A549 (cell line): Measurements from ENCODE around the gene PLXDC1.

ENCODE experiments used
- CEBPB ChIP-seq, 2 experiments: fragments of >200 bp in 1 of 2; sonication (Bioruptor Twin) in 1 of 2; formaldehyde crosslinking in 1 of 2; IDR thresholded peaks; 2 replicates each; pipeline ENCODE4 v1.6.1; 2012 to 2016
- CHD4 ChIP-seq: fragments of 200-600 bp; sonication (generic); IDR thresholded peaks from 2 replicates; pipeline ENCODE4 v1.6.1; 2016; ENCODE audit warnings: antibody characterized with exemption, mild to moderate bottlenecking, borderline replicate concordance
- EHMT2 ChIP-seq: fragments of 200-600 bp; sonication (generic); IDR thresholded peaks from 2 replicates; pipeline ENCODE4 v1.6.1; 2016; ENCODE audit warnings: antibody characterized with exemption, low read depth, mild to moderate bottlenecking, moderate library complexity
- EP300 ChIP-seq, 2 experiments: fragments of >200 bp; sonication (Bioruptor Twin); formaldehyde crosslinking; IDR thresholded peaks; 2 replicates in 1 of 2; 3 replicates in 1 of 2; pipeline ENCODE4 v1.6.1; 2016 to 2017
- FOSL2 ChIP-seq, 2 experiments: fragments of 450-650 bp in 1 of 2; fragments of >200 bp in 1 of 2; sonication (Bioruptor Twin) in 1 of 2; formaldehyde crosslinking; IDR thresholded peaks; 2 replicates each; pipeline versions ENCODE4 v1.5.0 to v1.6.1; 2016 to 2020; ENCODE audit warnings: mild to moderate bottlenecking in 1 of 2, moderate library complexity in 1 of 2
- JUN ChIP-seq, 2 experiments: fragments of >200 bp; sonication (Bioruptor Twin); formaldehyde crosslinking; IDR thresholded peaks; 2 replicates in 1 of 2; 3 replicates in 1 of 2; pipeline ENCODE4 v1.6.1; 2016 to 2017
- MAZ ChIP-seq: fragments of 150-350 bp; IDR thresholded peaks from 2 replicates; pipeline ENCODE4 v1.6.1; 2014; ENCODE audit warnings: antibody characterized with exemption, low read depth, low read length, borderline replicate concordance
- PHF8 ChIP-seq: fragments of 200-600 bp; sonication (generic); IDR thresholded peaks from 2 replicates; pipeline ENCODE4 v1.6.1; 2016; ENCODE audit warnings: low read depth, mild to moderate bottlenecking, antibody characterized with exemption, moderate library complexity, borderline replicate concordance
- POLR2A ChIP-seq: IDR thresholded peaks from 2 replicates; pipeline ENCODE4 v1.6.1; 2012; ENCODE audit warnings: mild to moderate bottlenecking, low read length
- RNF2 ChIP-seq: fragments of 200-600 bp; sonication (generic); IDR thresholded peaks from 2 replicates; pipeline ENCODE4 v1.6.1; 2016; ENCODE audit warnings: low read depth, mild to moderate bottlenecking, antibody characterized with exemption, moderate library complexity, borderline replicate concordance
- TF ChIP-seq, protein P1 (sequence below): fragments of >200 bp; sonication (Bioruptor Twin); formaldehyde crosslinking; IDR thresholded peaks from 3 replicates; pipeline ENCODE4 v1.5.1; 2016
- TF ChIP-seq, protein P2 (sequence below): fragments of 450-650 bp; IDR thresholded peaks from 2 replicates; pipeline ENCODE4 v1.6.1; 2014; ENCODE audit warnings: antibody characterized with exemption
- TF ChIP-seq, protein P3 (sequence below): IDR thresholded peaks from 2 replicates; pipeline ENCODE4 v1.6.1; 2012; ENCODE audit warnings: low read depth, borderline replicate concordance
- TF ChIP-seq, protein P4 (sequence below): fragments of 200-600 bp; sonication (generic); IDR thresholded peaks from 2 replicates; pipeline ENCODE4 v1.6.1; 2016; ENCODE audit warnings: antibody characterized with exemption, mild to moderate bottlenecking, moderate library complexity

DNA sequence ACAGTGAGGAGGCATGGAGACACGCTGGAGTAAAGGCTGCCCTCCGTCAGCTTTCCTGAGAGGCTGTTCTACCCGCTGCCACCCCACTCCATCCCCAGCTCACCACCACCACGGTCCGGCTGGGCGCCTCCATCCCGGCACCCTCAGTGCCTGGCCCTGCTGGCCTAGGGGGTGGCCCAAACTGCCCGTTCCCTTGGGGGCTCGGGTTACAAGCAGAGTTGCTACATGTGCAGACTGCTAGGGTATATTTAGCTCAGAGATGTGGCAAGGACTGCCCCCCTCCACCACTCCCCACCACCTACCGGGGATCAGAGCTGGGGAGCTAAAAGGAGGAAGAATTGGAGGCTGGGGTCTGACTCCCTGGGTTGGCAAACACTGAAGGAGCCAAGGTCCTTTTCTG lies 41.9 kb upstream of the PLXDC1 start:
- TF ChIP-seq RNF2 = no peak
- TF ChIP-seq CHD4 = no peak
- no peak for TF ChIP-seq POLR2A
- TF ChIP-seq, protein P1, sequence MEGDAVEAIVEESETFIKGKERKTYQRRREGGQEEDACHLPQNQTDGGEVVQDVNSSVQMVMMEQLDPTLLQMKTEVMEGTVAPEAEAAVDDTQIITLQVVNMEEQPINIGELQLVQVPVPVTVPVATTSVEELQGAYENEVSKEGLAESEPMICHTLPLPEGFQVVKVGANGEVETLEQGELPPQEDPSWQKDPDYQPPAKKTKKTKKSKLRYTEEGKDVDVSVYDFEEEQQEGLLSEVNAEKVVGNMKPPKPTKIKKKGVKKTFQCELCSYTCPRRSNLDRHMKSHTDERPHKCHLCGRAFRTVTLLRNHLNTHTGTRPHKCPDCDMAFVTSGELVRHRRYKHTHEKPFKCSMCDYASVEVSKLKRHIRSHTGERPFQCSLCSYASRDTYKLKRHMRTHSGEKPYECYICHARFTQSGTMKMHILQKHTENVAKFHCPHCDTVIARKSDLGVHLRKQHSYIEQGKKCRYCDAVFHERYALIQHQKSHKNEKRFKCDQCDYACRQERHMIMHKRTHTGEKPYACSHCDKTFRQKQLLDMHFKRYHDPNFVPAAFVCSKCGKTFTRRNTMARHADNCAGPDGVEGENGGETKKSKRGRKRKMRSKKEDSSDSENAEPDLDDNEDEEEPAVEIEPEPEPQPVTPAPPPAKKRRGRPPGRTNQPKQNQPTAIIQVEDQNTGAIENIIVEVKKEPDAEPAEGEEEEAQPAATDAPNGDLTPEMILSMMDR = no peak
- TF ChIP-seq, protein P2, sequence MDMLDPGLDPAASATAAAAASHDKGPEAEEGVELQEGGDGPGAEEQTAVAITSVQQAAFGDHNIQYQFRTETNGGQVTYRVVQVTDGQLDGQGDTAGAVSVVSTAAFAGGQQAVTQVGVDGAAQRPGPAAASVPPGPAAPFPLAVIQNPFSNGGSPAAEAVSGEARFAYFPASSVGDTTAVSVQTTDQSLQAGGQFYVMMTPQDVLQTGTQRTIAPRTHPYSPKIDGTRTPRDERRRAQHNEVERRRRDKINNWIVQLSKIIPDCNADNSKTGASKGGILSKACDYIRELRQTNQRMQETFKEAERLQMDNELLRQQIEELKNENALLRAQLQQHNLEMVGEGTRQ = no peak
- TF ChIP-seq CEBPB (IDR thresholded peaks at IDR 0.05) = no peak
- TF ChIP-seq MAZ = no peak
- no peak for TF ChIP-seq PHF8
- TF ChIP-seq EP300 (IDR thresholded peaks at IDR 0.05) = no peak
- TF ChIP-seq, protein P3, sequence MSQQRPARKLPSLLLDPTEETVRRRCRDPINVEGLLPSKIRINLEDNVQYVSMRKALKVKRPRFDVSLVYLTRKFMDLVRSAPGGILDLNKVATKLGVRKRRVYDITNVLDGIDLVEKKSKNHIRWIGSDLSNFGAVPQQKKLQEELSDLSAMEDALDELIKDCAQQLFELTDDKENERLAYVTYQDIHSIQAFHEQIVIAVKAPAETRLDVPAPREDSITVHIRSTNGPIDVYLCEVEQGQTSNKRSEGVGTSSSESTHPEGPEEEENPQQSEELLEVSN = no peak
- no peak for TF ChIP-seq JUN (IDR thresholded peaks at IDR 0.05)
- TF ChIP-seq FOSL2 (IDR thresholded peaks at IDR 0.05) = no peak
- no peak for TF ChIP-seq FOSL2 (CRISPR knock-in tag; IDR thresholded peaks at IDR 0.05)
- TF ChIP-seq EHMT2 = no peak
- TF ChIP-seq, protein P4, sequence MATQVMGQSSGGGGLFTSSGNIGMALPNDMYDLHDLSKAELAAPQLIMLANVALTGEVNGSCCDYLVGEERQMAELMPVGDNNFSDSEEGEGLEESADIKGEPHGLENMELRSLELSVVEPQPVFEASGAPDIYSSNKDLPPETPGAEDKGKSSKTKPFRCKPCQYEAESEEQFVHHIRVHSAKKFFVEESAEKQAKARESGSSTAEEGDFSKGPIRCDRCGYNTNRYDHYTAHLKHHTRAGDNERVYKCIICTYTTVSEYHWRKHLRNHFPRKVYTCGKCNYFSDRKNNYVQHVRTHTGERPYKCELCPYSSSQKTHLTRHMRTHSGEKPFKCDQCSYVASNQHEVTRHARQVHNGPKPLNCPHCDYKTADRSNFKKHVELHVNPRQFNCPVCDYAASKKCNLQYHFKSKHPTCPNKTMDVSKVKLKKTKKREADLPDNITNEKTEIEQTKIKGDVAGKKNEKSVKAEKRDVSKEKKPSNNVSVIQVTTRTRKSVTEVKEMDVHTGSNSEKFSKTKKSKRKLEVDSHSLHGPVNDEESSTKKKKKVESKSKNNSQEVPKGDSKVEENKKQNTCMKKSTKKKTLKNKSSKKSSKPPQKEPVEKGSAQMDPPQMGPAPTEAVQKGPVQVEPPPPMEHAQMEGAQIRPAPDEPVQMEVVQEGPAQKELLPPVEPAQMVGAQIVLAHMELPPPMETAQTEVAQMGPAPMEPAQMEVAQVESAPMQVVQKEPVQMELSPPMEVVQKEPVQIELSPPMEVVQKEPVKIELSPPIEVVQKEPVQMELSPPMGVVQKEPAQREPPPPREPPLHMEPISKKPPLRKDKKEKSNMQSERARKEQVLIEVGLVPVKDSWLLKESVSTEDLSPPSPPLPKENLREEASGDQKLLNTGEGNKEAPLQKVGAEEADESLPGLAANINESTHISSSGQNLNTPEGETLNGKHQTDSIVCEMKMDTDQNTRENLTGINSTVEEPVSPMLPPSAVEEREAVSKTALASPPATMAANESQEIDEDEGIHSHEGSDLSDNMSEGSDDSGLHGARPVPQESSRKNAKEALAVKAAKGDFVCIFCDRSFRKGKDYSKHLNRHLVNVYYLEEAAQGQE = no peak
